Adrenal gland (tissue), 12 donors: ENCODE measurements around the gene TXNDC16. TPM values are rescaled to one million over a fixed set of nuclear protein-coding genes. Genes with fewer than 3 reads are reported as not detected.

ENCODE experiments used
- DNase-seq, 7 donors: peaks; one replicate each; pipeline ENCODE4 v3.0.0-alpha.2; 2019 to 2020
- H3K27ac ChIP-seq, 5 donors: fragments of 200-600 bp; sonication (generic) in 4 of 5; 1 replicate in 3 of 5; 2 replicates in 2 of 5; pipeline versions ENCODE4 v1.5.1 to v1.8.0; 2016 to 2020; ENCODE audit warnings: mild to moderate bottlenecking in 1 of 5
- H3K27me3 ChIP-seq: fragments of 200-600 bp; 2 replicates; pipeline ENCODE4 v1.8.0; 2021
- H3K36me3 ChIP-seq, 2 donors: fragments of 200-600 bp; replicated peaks in 1 of 2; 1 replicate in 1 of 2; 2 replicates in 1 of 2; pipeline versions ENCODE4 v1.5.1 to v1.8.0; 2018 to 2022
- H3K4me1 ChIP-seq, 2 donors: fragments of 200-600 bp; replicated peaks in 1 of 2; 1 replicate in 1 of 2; 2 replicates in 1 of 2; pipeline versions ENCODE4 v1.5.1 to v1.8.0; 2018 to 2021
- H3K4me3 ChIP-seq, 4 donors: fragments of 200-600 bp; sonication (generic) in 3 of 4; one replicate each; pipeline ENCODE4 v1.5.1; 2016 to 2018
- H3K9me3 ChIP-seq, 3 donors: fragments of 200-600 bp; sonication (generic) in 1 of 3; replicated peaks in 1 of 3; 1 replicate in 2 of 3; 2 replicates in 1 of 3; pipeline versions ENCODE4 v1.5.1 to v1.8.0; 2016 to 2021
- CTCF ChIP-seq, 6 experiments: fragments of 450-650 bp in 4 of 6; fragments of 200-600 bp in 2 of 6; sonication (generic) in 1 of 6; IDR thresholded peaks; 1 replicate in 5 of 6; 2 replicates in 1 of 6; pipeline versions ENCODE4 v1.5.1 to v1.8.0; 2016 to 2021; ENCODE audit warnings: antibody characterized with exemption in 6 of 6, mild to moderate bottlenecking in 2 of 6, moderate library complexity in 1 of 6
- POLR2A ChIP-seq, 2 donors: fragments of 450-650 bp; IDR thresholded peaks; one replicate each; pipeline ENCODE4 v1.6.1; 2017; ENCODE audit warnings: antibody characterized with exemption in 2 of 2, mild to moderate bottlenecking in 2 of 2, moderate library complexity in 1 of 2
- WGBS, 4 donors: extraction: QIAGEN DNeasy Blood & Tissue Kit in 2 of 4; methylation state at CpG; one replicate each; pipeline versions ENCODE4 v1.1.5 to v1.1.7; 2013 to 2017; 5-methylcytosine and 5-hydroxymethylcytosine counted together
- intact Hi-C, 2 donors: fragments of 100-400 bp; cut with DNase I; formaldehyde crosslinking; loops; one replicate each; pipeline versions ENCODE4 v1.14.1 to v1.15.0; 2022 to 2023
- polyA plus RNA-seq, 3 donors: library from polyadenylated mRNA; stranded (reverse); fragments of 200-250 nt in 2 of 3; fragments of 350-450 nt in 1 of 3; fragmentation: Illumina TruSeq in 1 of 3; extraction: RNeasy Lipid Tissue Mini Kit (QIAGEN cat#74804) in 1 of 3; gene quantifications; one replicate each; pipeline ENCODE4 v1.2.3, GENCODE V29; 2013 to 2014
- total RNA-seq, 9 donors: library from RNA; depleted of rRNA in 4 of 9; stranded (reverse); fragments of >200 nt in 4 of 9; fragments of 120-200 nt in 1 of 9; fragmentation: NEBNext Ultra II Directional in 1 of 9; extraction: Animal tissue kit (Norgen Biotek cat#: 25700) in 1 of 9; gene quantifications; one replicate each; pipeline versions ENCODE4 v1.1.0 to v1.2.4, GENCODE V29; 2013 to 2023
- donor health status: healthy with polysubstance abuse.
- donor health status: Bipolar disorder and iron deficiency.
- donor health status: DM: yes; HTN: yes; CAD: no.
- donor health status: DM: no; HTN: no; CAD: no.
- donor health status: DM: no; HTN: no; CAD: no.
- donor health status: DM: yes; HTN: yes; CAD: no.

Gene TXNDC16
- total and polyA plus RNA-seq, 12 donors = 1.3 to 7.2 (median 5.6) TPM

DNA sequence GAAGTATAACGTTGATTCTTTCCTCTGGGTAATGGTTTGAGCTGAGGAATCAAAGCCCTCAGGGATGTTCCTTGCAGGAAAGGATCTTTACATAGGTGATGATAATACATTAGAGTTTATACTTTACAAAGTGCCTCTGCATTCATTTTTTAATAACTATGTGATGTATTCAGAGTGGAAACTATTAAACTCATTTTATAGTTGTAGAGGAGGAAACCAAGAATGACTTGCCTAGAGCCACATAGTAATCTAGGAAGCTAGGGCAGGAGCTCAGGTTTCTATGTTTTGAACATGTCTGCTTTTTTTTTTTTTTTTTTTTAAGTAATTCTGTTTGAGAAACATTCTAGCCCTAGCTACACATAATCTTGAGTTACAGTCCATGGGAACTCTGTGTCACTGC, 117.3 kb downstream of the TXNDC16 start:
- H3K27me3 ChIP-seq = no peaks in the 10 kb centered on the region
- peaks cover 0 to 4% of the 10 kb centered on the region in 2 donors for H3K36me3 ChIP-seq
- WGBS, 4 donors = 90 to 100% (median 93%) methylated on average over 1 of the region's 1 CpG

DNA sequence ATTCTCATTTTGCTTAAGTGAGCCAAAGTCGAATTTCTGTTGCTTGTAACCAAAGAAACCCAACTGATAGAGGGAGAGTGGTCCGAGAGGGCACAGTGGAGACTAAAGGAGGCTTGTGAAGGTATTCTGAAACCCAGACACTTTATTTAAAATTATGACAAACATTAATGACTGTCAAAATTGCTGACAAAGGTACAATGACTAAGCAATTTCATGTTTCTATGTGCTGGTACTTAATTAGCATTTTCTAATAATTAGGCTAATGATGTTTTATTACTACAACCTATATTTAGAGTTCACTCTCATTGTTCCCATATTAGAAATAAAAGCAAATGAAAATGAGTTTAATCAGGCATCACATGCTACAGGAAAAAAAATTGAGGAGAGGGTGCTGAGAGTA, 121.8 kb downstream of the TXNDC16 start:
- H3K9me3 ChIP-seq = no peaks in the 10 kb centered on the region
- no peak overlapping the region for H3K27ac ChIP-seq
- no peaks in the 10 kb centered on the region for H3K36me3 ChIP-seq
- DNase-seq = no peak
- no peaks in the 10 kb centered on the region for H3K4me1 ChIP-seq
- no peak overlapping the region for H3K4me3 ChIP-seq
- TF ChIP-seq CTCF (IDR thresholded peaks at IDR 0.05) (no peak), POLR2A (IDR thresholded peaks at IDR 0.05) (no peak)
- 89 to 94% (median 92%) methylated on average over 2 of the region's 2 CpGs for WGBS, 4 donors
- intact Hi-C loops = no loop called here
- H3K27me3 ChIP-seq = no peaks in the 10 kb centered on the region

More for the DNA sequence above, 117.3 kb downstream of the TXNDC16 start:
- H3K4me3 ChIP-seq = no peak overlapping the region
- H3K4me1 ChIP-seq = no peaks in the 10 kb centered on the region
- DNase-seq = no peak
- intact Hi-C loops = no loop called here
- no peaks in the 10 kb centered on the region for H3K9me3 ChIP-seq
- no peak for TF ChIP-seq POLR2A (IDR thresholded peaks at IDR 0.05)
- H3K27ac ChIP-seq = no peak overlapping the region

DNA sequence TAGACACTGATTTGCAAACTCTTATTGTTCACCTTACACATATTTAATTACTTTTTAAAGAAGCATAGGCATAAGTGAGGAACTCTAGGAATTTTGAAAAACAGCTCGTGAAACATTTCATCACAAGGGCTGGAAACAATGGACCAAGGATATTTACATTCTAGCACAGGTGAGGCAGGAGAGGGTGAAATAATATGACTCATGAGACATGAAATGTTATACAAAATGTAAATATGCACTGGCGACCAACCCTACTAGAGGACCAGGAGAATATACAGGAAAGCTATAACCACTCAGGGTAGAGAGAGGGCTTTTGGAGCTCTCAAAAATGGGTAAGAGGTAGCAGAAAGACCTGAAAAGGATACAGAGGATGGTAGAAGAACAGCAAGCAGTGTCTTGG, 122.9 kb downstream of the TXNDC16 start:
- DNase-seq = no peak
- 92 to 97% (median 93%) methylated on average over 2 of the region's 2 CpGs for WGBS, 4 donors
- no peaks in the 10 kb centered on the region for H3K36me3 ChIP-seq
- intact Hi-C loops = no loop called here
- TF ChIP-seq CTCF (IDR thresholded peaks at IDR 0.05) (no peak), POLR2A (IDR thresholded peaks at IDR 0.05) (no peak)
- no peaks in the 10 kb centered on the region for H3K4me1 ChIP-seq
- no peak overlapping the region for H3K27ac ChIP-seq
- H3K9me3 ChIP-seq = no peaks in the 10 kb centered on the region
- H3K4me3 ChIP-seq = no peak overlapping the region
- no peaks in the 10 kb centered on the region for H3K27me3 ChIP-seq

DNA sequence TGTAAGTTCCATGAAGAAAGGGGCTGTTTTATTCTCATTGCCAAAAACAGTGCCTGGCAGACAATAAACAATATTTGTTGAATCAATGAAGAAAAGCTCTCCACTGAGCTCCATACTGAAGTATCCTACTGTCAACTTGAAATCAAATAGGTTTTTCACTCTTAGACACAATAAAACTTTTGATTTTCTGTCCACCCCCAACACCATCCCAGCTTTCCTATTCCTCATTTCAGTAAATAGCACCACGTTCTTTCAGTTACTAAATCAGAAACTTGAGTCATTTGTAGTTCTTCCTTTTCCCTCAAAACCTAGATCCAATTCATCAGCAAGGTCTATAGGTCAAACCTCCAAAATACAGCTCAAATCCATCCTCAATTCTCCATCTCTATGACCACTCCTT, 124.8 kb downstream of the TXNDC16 start:
- DNase-seq = no peak
- intact Hi-C loops = no loop called here
- no peak overlapping the region for H3K4me3 ChIP-seq
- H3K27ac ChIP-seq = no peak overlapping the region
- H3K36me3 ChIP-seq = no peaks in the 10 kb centered on the region
- H3K9me3 ChIP-seq = no peaks in the 10 kb centered on the region
- 77 to 94% (median 82%) methylated on average over 1 of the region's 1 CpG for WGBS, 4 donors
- H3K4me1 ChIP-seq = no peaks in the 10 kb centered on the region
- no peaks in the 10 kb centered on the region for H3K27me3 ChIP-seq
- TF ChIP-seq CTCF (IDR thresholded peaks at IDR 0.05) = no peak
- TF ChIP-seq POLR2A (IDR thresholded peaks at IDR 0.05) = no peak

DNA sequence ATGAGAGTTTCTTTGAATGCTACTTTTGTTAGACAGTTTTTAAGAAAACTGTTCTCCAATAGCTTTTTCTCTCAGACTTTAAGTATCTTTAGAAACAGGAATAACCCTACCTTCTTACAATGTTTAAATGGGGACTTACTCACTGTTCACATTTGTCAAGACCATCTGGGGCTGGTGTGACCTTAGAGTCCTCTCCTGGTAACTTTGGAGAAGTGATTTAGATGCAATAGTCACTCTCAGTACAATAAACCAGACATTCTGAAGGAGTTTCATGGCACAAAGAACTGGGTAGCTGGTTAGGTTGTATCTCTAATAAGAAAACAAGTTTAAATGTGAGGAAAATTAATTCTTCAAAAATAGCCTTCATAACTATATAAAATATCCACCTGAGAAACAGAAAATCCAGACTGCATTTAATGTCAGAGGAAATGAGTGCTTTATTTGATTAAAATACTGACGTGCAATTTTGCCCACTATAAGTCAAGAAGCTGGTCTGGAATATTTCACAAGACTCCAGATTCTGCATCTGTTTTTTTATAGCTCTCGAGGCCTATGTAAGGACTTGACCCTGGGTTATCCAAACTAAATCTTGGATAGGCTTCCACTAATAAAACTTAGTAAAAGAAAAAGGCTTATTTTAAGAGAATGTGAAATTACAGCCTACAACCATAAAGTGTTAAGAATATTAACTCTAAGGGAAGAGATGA, 129.5 kb downstream of the TXNDC16 start:
- Histone ChIP-seq H3K9me3 (no peaks in the 10 kb centered on the region), H3K27ac (no peak overlapping the region), H3K36me3 (no peaks in the 10 kb centered on the region), H3K4me3 (no peak overlapping the region), H3K4me1 (no peaks in the 10 kb centered on the region), H3K27me3 (no peaks in the 10 kb centered on the region)
- whole genome bisulfite sequencing, 4 donors = 59 to 71% (median 66%) methylated on average over 2 of the region's 2 CpGs
- DNase-seq = no peak
- TF ChIP-seq POLR2A (IDR thresholded peaks at IDR 0.05) (no peak), CTCF (IDR thresholded peaks at IDR 0.05) (no peak)
- intact Hi-C loops = no loop called here
